Measurements from ENCODE around the gene DRC3. TPM values are rescaled to one million over a fixed set of nuclear protein-coding genes. Genes with fewer than 3 reads are reported as not detected.

DRC3 gene
- total RNA-seq, 4 donors from 2014 or later = 4.3 to 8.6 (median 6.0) TPM

- WGBS, 2 donors = 44 to 49% methylated on average over 2 of the region's 2 CpGs
Observed at GRCh38 chr17:18019838-18020154, 47.1 kb downstream of the DRC3 start.

DNA sequence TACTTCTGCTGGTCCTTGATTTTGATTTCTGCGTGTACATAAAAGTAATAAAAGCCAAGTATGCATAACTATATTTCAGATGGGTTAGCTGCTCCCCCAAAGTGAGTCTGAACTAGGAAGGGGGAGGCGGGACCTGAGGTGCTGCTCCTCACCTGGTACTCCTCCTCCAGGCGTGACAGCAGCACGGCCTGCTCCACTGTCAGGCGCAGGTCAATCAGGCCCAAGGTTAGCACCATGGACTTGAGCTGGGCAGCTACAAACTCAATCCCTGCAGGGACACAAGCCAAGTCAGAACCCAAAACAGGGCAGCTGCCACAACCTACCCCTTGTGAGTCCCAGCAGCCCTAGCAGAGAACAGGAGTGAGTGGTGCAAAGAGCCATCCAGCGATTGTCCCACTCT, 48.3 kb downstream of the DRC3 start:
- Histone ChIP-seq H3K4me3 (no peak overlapping the region), H3K27ac (no peak overlapping the region), H3K27me3 (no peaks in the 10 kb centered on the region), H3K36me3 (peaks cover 0 to 33% (median 0%) of the 10 kb centered on the region in 3 donors), H3K4me1 (peaks cover 0 to 34% (median 3%) of the 10 kb centered on the region in 4 donors), H3K9me3 (no peaks in the 10 kb centered on the region)
- no peak for DNase-seq (ENCODE audit: low spot score in 2 of 2)
- TF ChIP-seq EP300 (IDR thresholded peaks at IDR 0.05) (no peak), POLR2A (IDR thresholded peaks at IDR 0.05) (no peak)
- TF ChIP-seq, protein P1, sequence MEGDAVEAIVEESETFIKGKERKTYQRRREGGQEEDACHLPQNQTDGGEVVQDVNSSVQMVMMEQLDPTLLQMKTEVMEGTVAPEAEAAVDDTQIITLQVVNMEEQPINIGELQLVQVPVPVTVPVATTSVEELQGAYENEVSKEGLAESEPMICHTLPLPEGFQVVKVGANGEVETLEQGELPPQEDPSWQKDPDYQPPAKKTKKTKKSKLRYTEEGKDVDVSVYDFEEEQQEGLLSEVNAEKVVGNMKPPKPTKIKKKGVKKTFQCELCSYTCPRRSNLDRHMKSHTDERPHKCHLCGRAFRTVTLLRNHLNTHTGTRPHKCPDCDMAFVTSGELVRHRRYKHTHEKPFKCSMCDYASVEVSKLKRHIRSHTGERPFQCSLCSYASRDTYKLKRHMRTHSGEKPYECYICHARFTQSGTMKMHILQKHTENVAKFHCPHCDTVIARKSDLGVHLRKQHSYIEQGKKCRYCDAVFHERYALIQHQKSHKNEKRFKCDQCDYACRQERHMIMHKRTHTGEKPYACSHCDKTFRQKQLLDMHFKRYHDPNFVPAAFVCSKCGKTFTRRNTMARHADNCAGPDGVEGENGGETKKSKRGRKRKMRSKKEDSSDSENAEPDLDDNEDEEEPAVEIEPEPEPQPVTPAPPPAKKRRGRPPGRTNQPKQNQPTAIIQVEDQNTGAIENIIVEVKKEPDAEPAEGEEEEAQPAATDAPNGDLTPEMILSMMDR (IDR thresholded peaks at IDR 0.05) = no peak
- 97% methylated on average over 6 of the region's 6 CpGs for WGBS, 2 donors

More at GRCh38 chr17:18019838-18020154, 47.1 kb downstream of the DRC3 start:
- no peaks in the 10 kb centered on the region for H3K9me3 ChIP-seq
- DNase-seq (ENCODE audit: low spot score in 2 of 2) = no peak
- peaks cover 0 to 40% (median 0%) of the 10 kb centered on the region in 3 donors for H3K36me3 ChIP-seq
- no peaks in the 10 kb centered on the region for H3K27me3 ChIP-seq
- peak overlapping the region in 1 of 4 donors; percentile 27 for H3K27ac ChIP-seq
- peaks cover 0 to 28% (median 0%) of the 10 kb centered on the region in 4 donors for H3K4me1 ChIP-seq
- no peak overlapping the region for H3K4me3 ChIP-seq
- TF ChIP-seq, protein P1 (IDR thresholded peaks at IDR 0.05) = no peak
- no peak for TF ChIP-seq EP300 (IDR thresholded peaks at IDR 0.05)
- no peak for TF ChIP-seq POLR2A (IDR thresholded peaks at IDR 0.05)

- no peak for DNase-seq (ENCODE audit: low spot score in 2 of 2)
- TF ChIP-seq POLR2A (IDR thresholded peaks at IDR 0.05) = no peak
- TF ChIP-seq, protein P1 (IDR thresholded peaks at IDR 0.05) = no peak
- TF ChIP-seq EP300 (IDR thresholded peaks at IDR 0.05) = no peak
- no peaks in the 10 kb centered on the region for H3K9me3 ChIP-seq
- no peak overlapping the region for H3K27ac ChIP-seq
- H3K4me1 ChIP-seq = peaks cover 0 to 38% (median 5%) of the 10 kb centered on the region in 4 donors
- H3K27me3 ChIP-seq = no peaks in the 10 kb centered on the region
- WGBS, 2 donors = 90 to 98% methylated on average over 5 of the region's 5 CpGs
- no peak overlapping the region for H3K4me3 ChIP-seq
- peaks cover 0 to 30% (median 0%) of the 10 kb centered on the region in 3 donors for H3K36me3 ChIP-seq
Observed at GRCh38 chr17:18021372-18021771, 48.7 kb downstream of the DRC3 start.

DNA sequence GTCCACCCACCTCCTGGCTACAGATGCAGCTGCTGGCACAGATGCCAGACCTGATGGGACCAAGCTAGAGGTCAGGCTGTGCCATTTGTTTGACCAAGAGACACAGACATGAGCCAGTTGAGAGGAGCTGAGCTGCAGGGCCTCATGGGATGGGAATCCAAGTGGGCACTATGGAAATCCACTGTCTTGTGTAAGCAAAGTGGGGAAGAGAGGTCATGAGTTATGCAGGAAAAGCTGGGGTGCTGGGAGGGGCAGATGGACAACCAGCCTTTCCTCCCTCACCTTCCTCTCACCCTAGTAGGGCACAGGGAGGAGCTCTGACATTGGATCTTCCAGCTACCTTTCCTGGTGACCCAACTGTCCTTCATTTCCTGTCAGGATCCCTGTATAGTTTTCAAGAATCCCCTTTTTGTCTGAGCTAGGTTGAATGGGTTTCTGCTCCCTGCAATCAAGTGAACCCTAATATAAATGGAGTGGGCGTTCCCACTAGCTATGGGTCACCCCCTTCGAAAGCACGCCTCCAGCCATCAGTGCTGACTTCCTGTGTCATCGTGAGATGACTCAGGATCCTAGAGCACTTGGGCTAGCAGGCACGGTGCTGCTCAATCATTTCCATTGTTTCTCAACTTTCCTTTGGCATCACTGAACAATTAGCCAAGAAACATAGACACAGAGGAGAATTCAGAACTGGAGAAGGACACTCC, 52.7 kb downstream of the DRC3 start:
- Histone ChIP-seq H3K4me3 (no peak overlapping the region), H3K36me3 (peaks cover 0 to 41% (median 0%) of the 10 kb centered on the region in 3 donors), H3K9me3 (no peaks in the 10 kb centered on the region), H3K4me1 (peaks cover 0 to 13% (median 6%) of the 10 kb centered on the region in 4 donors), H3K27me3 (no peaks in the 10 kb centered on the region), H3K27ac (peak overlapping the region in 1 of 4 donors; percentile 43)
- TF ChIP-seq, protein P1 (IDR thresholded peaks at IDR 0.05) = no peak
- TF ChIP-seq POLR2A (IDR thresholded peaks at IDR 0.05) (no peak), EP300 (IDR thresholded peaks at IDR 0.05) (no peak)
- WGBS, 2 donors = 44 to 61% methylated on average over 5 of the region's 5 CpGs
- no peak for DNase-seq (ENCODE audit: low spot score in 2 of 2)

- H3K9me3 ChIP-seq = no peaks in the 10 kb centered on the region
- no peaks in the 10 kb centered on the region for H3K27me3 ChIP-seq
- peaks cover 0 to 34% (median 0%) of the 10 kb centered on the region in 3 donors for H3K36me3 ChIP-seq
- no peak for TF ChIP-seq EP300 (IDR thresholded peaks at IDR 0.05)
- TF ChIP-seq, protein P1 (IDR thresholded peaks at IDR 0.05) = no peak
- no peak for TF ChIP-seq POLR2A (IDR thresholded peaks at IDR 0.05)
- peak overlapping the region in 1 of 4 donors; percentile 36 for H3K27ac ChIP-seq
- no peak overlapping the region for H3K4me3 ChIP-seq
- WGBS, 2 donors = 58 to 64% methylated on average over 11 of the region's 11 CpGs
- peaks cover 0 to 13% (median 6%) of the 10 kb centered on the region in 4 donors for H3K4me1 ChIP-seq
- no peak for DNase-seq (ENCODE audit: low spot score in 2 of 2)
Observed at GRCh38 chr17:18025945-18026776, 53.5 kb downstream of the DRC3 start.
